GM12892 (cell line): ENCODE data around the gene SWT1.

Source experiments
- DNase-seq: peaks from one replicate; pipeline ENCODE4 v3.0.0; 2011; ENCODE audit not compliant: insufficient read length
- FAIRE-seq: peaks from 2 replicates; lab custom pipeline; 2011; peaks lifted over from hg19 to GRCh38; lab: Jason Lieb, UNC
- POLR2A ChIP-seq: IDR thresholded peaks from 2 replicates; pipeline ENCODE4 v1.6.1; 2011; ENCODE audit warnings: low read depth, low read length, control low read depth
- POLR2AphosphoS5 ChIP-seq: IDR thresholded peaks from 2 replicates; pipeline ENCODE4 v1.6.1; 2011; ENCODE audit warnings: low read depth, low read length, control low read depth
- TAF1 ChIP-seq: IDR thresholded peaks from 2 replicates; pipeline ENCODE4 v1.6.1; 2011; ENCODE audit warnings: low read depth, mild to moderate bottlenecking, control low read depth, low read length, borderline replicate concordance

SWT1 gene

GRCh38 chr1:185281245-185281644, 124.3 kb downstream of the SWT1 start:
- TF ChIP-seq POLR2A = no peak
- no peak for TF ChIP-seq TAF1
- TF ChIP-seq POLR2AphosphoS5 = no peak
- peak; percentile 9 for FAIRE-seq
- no peak for DNase-seq

GRCh38 chr1:185284116-185284515, 127.1 kb downstream of the SWT1 start:
- TF ChIP-seq POLR2AphosphoS5 (no peak), POLR2A (no peak), TAF1 (no peak)

DNA sequence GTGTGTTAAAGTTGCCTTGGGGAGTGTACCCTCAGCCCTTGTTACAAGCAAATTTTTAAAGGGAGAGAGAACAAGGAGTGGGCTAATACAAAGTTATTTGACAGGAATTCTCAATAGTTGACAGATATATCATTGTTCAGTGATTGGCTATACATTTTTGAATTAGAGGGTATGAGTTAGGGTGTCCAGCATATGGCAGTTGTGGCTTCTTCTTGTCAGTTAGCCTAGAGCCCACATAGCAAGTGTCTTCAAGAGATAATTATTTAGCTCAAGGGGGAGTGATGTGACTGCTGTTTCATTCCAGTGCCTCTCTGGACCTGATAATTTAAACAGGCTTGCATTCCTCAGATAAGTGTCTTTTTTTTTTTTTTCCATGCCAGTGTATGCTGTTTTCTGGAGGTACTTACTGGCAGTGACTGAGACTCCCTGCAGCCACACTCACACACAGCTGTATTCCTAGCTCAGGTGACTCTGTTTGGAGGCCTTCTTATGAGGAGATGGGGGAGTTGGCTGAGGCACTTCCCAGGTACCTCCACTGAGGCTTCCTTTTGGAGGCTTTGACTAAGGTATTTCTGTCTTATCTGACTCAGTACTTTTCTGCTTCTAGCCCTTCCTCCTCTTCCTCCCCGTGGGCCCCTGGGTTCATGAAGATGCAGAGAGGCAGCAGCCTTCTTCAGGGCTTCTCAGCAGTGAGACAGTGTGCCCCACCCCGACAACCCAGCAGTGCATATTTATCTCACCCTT, 127.7 kb downstream of the SWT1 start:
- no peak for TF ChIP-seq POLR2A
- TF ChIP-seq TAF1 = no peak
- no peak for TF ChIP-seq POLR2AphosphoS5
- no peak for FAIRE-seq
- no peak for DNase-seq

More at GRCh38 chr1:185284116-185284515, 127.1 kb downstream of the SWT1 start:
- DNase-seq = no peak
- FAIRE-seq = no peak

- TF ChIP-seq TAF1 (no peak), POLR2A (no peak), POLR2AphosphoS5 (no peak)
- DNase-seq = no peak
- no peak for FAIRE-seq
These were observed 130.5 kb downstream of the SWT1 start for GRCh38 chr1:185287451-185287850.

DNA sequence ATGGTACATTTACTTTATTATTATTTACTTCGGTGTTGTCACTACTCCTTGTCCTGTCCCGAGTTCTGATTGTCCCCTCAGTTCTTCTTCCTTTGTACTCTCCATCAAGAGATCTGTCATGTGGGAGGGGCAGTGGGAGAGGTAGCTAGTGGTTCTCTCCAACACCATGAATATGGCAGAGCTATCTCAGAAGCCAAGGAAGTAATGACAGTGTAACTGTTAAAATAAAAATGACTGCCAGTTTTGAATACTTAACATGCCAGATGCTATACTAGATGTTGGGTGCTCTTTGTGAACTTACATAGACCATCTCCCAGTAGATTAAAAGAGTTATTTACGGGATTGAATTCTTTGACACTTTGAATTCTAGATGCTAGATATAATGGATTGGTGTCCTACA, 131.5 kb downstream of the SWT1 start:
- FAIRE-seq = no peak
- no peak for TF ChIP-seq POLR2A
- no peak for TF ChIP-seq TAF1
- no peak for TF ChIP-seq POLR2AphosphoS5
- DNase-seq = no peak

- DNase-seq = no peak
- FAIRE-seq = no peak
- no peak for TF ChIP-seq POLR2A
- TF ChIP-seq TAF1 = no peak
- no peak for TF ChIP-seq POLR2AphosphoS5
These were observed 132.9 kb downstream of the SWT1 start for GRCh38 chr1:185289880-185290279.

DNA sequence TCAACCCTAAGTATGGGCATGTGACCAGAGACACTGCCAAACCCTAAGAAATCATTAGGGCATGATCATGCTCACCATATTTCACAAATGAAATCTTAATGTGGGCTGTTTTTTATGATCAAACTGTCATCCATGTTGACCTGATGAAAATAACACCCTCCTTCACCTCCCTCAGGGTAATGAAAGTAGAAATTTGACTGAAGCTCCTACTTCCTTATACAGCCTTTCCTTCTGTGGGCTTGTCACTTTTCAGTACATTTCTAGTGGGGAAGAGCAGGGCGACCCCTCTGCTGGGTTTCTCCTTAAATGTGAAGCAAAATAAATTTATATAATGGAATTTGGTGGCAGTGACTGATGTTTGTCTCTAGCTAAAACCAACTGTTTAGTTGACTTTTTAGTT, 134.2 kb downstream of the SWT1 start:
- no peak for TF ChIP-seq POLR2AphosphoS5
- TF ChIP-seq TAF1 = no peak
- no peak for TF ChIP-seq POLR2A
- no peak for FAIRE-seq
- no peak for DNase-seq

GRCh38 chr1:185291652-185292051, 134.7 kb downstream of the SWT1 start:
- TF ChIP-seq TAF1 (no peak), POLR2AphosphoS5 (no peak), POLR2A (no peak)
- no peak for FAIRE-seq
- DNase-seq = no peak

GRCh38 chr1:185292237-185292636, 135.3 kb downstream of the SWT1 start:
- FAIRE-seq = no peak
- TF ChIP-seq POLR2AphosphoS5 = no peak
- no peak for TF ChIP-seq POLR2A
- no peak for TF ChIP-seq TAF1
- no peak for DNase-seq

- TF ChIP-seq TAF1 = no peak
- FAIRE-seq (no peak), DNase-seq (no peak)
These were observed 137.1 kb downstream of the SWT1 start for GRCh38 chr1:185293967-185294542.

- DNase-seq = no peak
- TF ChIP-seq POLR2AphosphoS5 (no peak), POLR2A (no peak), TAF1 (no peak)
- FAIRE-seq = no peak
These were observed 138.1 kb downstream of the SWT1 start for GRCh38 chr1:185295091-185295490.

- TF ChIP-seq POLR2AphosphoS5 (no peak), POLR2A (no peak)
- DNase-seq (no peak), FAIRE-seq (no peak)
These were observed 141.0 kb downstream of the SWT1 start for GRCh38 chr1:185297982-185298381.

- no peak for FAIRE-seq
- TF ChIP-seq POLR2A (no peak), TAF1 (no peak), POLR2AphosphoS5 (no peak)
- DNase-seq = no peak
These were observed 143.2 kb downstream of the SWT1 start for GRCh38 chr1:185300152-185300551.
